ENCODE results near the gene GPX1.

GRCh38 chr3:49387721-49388120 lies 29.6 kb upstream of the GPX1 start:
- TF ChIP-seq EZH2phosphoT487 (IDR thresholded peaks at IDR 0.05; ENCODE audit: borderline replicate concordance, low read length) (no peak), EZH2 (IDR thresholded peaks at IDR 0.05; ENCODE audit: low read length, unreplicated experiment) (no peak)
- TF ChIP-seq, protein P1, sequence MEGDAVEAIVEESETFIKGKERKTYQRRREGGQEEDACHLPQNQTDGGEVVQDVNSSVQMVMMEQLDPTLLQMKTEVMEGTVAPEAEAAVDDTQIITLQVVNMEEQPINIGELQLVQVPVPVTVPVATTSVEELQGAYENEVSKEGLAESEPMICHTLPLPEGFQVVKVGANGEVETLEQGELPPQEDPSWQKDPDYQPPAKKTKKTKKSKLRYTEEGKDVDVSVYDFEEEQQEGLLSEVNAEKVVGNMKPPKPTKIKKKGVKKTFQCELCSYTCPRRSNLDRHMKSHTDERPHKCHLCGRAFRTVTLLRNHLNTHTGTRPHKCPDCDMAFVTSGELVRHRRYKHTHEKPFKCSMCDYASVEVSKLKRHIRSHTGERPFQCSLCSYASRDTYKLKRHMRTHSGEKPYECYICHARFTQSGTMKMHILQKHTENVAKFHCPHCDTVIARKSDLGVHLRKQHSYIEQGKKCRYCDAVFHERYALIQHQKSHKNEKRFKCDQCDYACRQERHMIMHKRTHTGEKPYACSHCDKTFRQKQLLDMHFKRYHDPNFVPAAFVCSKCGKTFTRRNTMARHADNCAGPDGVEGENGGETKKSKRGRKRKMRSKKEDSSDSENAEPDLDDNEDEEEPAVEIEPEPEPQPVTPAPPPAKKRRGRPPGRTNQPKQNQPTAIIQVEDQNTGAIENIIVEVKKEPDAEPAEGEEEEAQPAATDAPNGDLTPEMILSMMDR (conservative IDR thresholded peaks at IDR 0.05; ENCODE audit: low read depth, low read length): no peak

Data from PC-3 (cell line).